ENCODE data around the gene KRT20.

DNA sequence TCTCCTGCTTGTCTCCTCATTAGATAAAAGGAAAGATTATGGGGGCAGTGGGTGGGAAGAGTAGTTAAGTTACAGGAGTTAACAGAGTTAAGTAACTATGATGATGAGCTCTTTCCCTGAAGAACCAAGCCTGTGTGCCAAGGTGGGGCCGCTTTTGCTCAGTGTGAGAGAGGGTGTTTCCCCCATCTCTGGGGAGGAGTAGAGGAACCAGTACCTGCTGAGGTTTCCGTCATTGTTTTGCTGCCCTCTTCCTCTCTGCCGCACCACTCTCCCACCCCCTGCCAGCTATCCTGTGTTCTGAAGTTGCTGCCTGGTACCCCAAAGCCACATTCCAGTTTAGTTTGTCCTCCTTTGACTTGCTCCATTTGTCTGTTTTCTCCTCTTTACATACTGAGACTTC is 41.8 kb downstream of the KRT20 start:
- no peak for TF ChIP-seq CTCF (conservative IDR thresholded peaks at IDR 0.05; ENCODE audit: low read depth, low read length)
- no peak for TF ChIP-seq EZH2 (IDR thresholded peaks at IDR 0.05; ENCODE audit: borderline replicate concordance, low read depth, low read length, poor library complexity, severe bottlenecking)
